HepG2 (cell line): ENCODE measurements around the gene PPP1R13L. TPM values are rescaled to one million over a fixed set of nuclear protein-coding genes. Genes with fewer than 3 reads are reported as not detected.

Source experiments
- CC2D1A ChIP-seq: sonication (generic); formaldehyde crosslinking; IDR thresholded peaks from 2 replicates; pipeline ENCODE4 v1.8.1; 2023; ENCODE audit warnings: mild to moderate bottlenecking, missing genetic modification reagents
- SIN3B ChIP-seq: fragments of 150-350 bp; IDR thresholded peaks from 2 replicates; pipeline ENCODE4 v1.6.1; 2014; ENCODE audit warnings: low read length
- ZBTB7B ChIP-seq: sonication (generic); formaldehyde crosslinking; IDR thresholded peaks from 2 replicates; pipeline ENCODE4 v1.4.0; 2020; ENCODE audit warnings: missing genetic modification reagents
- ZNF33A ChIP-seq: sonication (generic); formaldehyde crosslinking; IDR thresholded peaks from 2 replicates; pipeline ENCODE4 v1.5.1; 2020; ENCODE audit warnings: missing genetic modification reagents, mild to moderate bottlenecking, moderate library complexity, borderline replicate concordance
- polyA plus RNA-seq, 8 experiments: library from polyadenylated mRNA; depleted of rRNA in 3 of 8; stranded (reverse) in 7 of 8; unstranded in 1 of 8; fragments of >200 nt; fragmentation: Illumina TruSeq in 4 of 8; extraction: Trizol in 4 of 8; gene quantifications; 2 replicates each; pipeline versions ENCODE4 v1.2.1 to v1.2.3, GENCODE V29; 2011 to 2016; ENCODE audit warnings: low read depth in 4 of 8, missing spikeins in 1 of 8, mixed read lengths in 1 of 8; ENCODE audit not compliant: insufficient read depth in 1 of 8
- total RNA-seq, 5 experiments: library from RNA; depleted of rRNA; stranded (reverse); fragments of >200 nt; fragmentation: Illumina TruSeq; extraction: Trizol; gene quantifications; 2 replicates each; pipeline ENCODE4 v1.2.3, GENCODE V29; 2016; ENCODE audit warnings: low read depth in 1 of 5
- TF ChIP-seq, protein P1 (sequence below): sonication (generic); formaldehyde crosslinking; IDR thresholded peaks from one replicate; pipeline ENCODE4 v1.5.1; 2020; ENCODE audit warnings: mild to moderate bottlenecking, missing genetic modification reagents; ENCODE audit errors: not compliant biosample characterization
- TF ChIP-seq, protein P2 (sequence below): sonication (generic); formaldehyde crosslinking; IDR thresholded peaks from 2 replicates; pipeline ENCODE4 v1.5.0; 2020; ENCODE audit warnings: mild to moderate bottlenecking, missing genetic modification reagents, borderline replicate concordance
- TF ChIP-seq, protein P3 (sequence below): sonication (generic); formaldehyde crosslinking; conservative IDR thresholded peaks from 2 replicates; pipeline ENCODE4 v1.8.0; 2022; ENCODE audit warnings: mild to moderate bottlenecking, moderate library complexity, missing genetic modification reagents
- TF ChIP-seq, protein P4 (sequence below): sonication (generic); formaldehyde crosslinking; IDR thresholded peaks from 2 replicates; pipeline ENCODE4 v1.9.0; 2021; ENCODE audit warnings: missing genetic modification reagents, mild to moderate bottlenecking, borderline replicate concordance

PPP1R13L gene
- total and polyA plus RNA-seq, 2 of the 13 experiments (the other 11 are each of a cell fraction or from before 2014, with no cell fraction given): 1.3 to 6.6 TPM

DNA sequence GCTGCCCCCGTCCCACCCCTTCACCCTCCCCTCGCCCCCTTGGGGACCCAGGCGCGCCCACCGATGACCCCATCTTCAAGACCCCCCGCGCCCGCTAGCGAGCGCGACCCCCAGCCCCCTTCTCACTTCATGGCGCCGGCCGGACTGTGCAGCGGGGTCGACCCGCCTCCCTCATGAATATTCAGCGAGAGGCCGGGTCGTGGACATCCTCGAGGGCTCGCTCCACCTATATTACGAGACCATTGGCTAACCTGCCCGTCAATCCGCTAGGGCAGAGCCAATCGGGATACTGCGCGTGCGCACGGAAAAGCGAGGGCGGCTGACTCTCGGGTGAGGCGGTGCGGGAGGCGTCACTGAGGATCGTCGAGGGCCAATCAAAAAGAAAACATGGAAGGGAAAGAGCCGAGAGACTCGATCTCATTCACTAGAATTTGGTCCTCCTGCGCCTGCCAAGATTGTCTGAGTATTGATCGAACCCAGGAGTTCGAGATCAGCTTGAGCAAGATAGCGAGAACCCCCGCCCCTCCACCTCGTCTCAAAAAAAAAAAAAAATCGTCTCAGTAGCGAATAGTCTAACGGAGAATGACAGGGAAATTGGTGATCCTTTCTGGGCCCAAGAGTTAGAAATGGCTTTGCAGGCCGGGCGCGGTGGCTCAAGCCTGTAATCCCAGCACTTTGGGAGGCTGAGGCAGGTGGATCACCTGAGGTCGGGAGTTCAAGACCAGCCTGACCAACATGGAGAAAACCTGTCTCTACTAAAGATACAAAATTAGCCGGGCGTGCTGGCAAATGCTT, 34.3 kb downstream of the PPP1R13L start, which contains the start of gene ERCC2 (continued):
- TF ChIP-seq, protein P1, sequence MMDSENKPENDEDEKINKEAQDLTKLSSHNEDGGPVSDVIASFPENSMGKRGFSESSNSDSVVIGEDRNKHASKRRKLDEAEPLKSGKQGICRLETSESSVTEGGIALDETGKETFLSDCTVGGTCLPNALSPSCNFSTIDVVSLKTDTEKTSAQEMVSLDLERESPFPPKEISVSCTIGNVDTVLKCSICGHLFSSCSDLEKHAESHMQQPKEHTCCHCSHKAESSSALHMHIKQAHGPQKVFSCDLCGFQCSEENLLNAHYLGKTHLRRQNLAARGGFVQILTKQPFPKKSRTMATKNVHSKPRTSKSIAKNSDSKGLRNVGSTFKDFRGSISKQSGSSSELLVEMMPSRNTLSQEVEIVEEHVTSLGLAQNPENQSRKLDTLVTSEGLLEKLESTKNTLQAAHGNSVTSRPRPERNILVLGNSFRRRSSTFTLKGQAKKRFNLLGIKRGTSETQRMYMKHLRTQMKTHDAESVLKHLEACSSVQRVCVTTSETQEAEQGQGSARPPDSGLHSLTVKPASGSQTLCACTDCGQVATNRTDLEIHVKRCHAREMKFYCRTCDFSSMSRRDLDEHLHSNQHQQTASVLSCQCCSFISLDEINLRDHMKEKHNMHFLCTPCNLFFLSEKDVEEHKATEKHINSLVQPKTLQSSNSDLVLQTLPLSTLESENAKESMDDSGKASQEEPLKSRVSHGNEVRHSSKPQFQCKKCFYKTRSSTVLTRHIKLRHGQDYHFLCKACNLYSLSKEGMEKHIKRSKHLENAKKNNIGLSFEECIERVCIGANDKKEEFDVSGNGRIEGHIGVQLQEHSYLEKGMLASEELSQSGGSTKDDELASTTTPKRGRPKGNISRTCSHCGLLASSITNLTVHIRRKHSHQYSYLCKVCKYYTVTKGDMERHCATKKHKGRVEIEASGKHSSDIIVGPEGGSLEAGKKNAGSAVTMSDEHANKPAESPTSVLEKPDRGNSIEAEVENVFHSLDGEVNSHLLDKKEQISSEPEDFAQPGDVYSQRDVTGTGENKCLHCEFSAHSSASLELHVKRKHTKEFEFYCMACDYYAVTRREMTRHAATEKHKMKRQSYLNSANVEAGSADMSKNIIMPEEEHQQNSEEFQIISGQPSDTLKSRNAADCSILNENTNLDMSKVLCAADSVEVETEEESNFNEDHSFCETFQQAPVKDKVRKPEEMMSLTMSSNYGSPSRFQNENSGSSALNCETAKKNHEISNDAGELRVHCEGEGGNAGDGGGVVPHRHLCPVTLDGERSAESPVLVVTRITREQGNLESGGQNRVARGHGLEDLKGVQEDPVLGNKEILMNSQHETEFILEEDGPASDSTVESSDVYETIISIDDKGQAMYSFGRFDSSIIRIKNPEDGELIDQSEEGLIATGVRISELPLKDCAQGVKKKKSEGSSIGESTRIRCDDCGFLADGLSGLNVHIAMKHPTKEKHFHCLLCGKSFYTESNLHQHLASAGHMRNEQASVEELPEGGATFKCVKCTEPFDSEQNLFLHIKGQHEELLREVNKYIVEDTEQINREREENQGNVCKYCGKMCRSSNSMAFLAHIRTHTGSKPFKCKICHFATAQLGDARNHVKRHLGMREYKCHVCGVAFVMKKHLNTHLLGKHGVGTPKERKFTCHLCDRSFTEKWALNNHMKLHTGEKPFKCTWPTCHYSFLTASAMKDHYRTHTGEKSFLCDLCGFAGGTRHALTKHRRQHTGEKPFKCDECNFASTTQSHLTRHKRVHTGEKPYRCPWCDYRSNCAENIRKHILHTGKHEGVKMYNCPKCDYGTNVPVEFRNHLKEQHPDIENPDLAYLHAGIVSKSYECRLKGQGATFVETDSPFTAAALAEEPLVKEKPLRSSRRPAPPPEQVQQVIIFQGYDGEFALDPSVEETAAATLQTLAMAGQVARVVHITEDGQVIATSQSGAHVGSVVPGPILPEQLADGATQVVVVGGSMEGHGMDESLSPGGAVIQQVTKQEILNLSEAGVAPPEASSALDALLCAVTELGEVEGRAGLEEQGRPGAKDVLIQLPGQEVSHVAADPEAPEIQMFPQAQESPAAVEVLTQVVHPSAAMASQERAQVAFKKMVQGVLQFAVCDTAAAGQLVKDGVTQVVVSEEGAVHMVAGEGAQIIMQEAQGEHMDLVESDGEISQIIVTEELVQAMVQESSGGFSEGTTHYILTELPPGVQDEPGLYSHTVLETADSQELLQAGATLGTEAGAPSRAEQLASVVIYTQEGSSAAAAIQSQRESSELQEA (CRISPR knock-in tag): no peak
- TF ChIP-seq, protein P2, sequence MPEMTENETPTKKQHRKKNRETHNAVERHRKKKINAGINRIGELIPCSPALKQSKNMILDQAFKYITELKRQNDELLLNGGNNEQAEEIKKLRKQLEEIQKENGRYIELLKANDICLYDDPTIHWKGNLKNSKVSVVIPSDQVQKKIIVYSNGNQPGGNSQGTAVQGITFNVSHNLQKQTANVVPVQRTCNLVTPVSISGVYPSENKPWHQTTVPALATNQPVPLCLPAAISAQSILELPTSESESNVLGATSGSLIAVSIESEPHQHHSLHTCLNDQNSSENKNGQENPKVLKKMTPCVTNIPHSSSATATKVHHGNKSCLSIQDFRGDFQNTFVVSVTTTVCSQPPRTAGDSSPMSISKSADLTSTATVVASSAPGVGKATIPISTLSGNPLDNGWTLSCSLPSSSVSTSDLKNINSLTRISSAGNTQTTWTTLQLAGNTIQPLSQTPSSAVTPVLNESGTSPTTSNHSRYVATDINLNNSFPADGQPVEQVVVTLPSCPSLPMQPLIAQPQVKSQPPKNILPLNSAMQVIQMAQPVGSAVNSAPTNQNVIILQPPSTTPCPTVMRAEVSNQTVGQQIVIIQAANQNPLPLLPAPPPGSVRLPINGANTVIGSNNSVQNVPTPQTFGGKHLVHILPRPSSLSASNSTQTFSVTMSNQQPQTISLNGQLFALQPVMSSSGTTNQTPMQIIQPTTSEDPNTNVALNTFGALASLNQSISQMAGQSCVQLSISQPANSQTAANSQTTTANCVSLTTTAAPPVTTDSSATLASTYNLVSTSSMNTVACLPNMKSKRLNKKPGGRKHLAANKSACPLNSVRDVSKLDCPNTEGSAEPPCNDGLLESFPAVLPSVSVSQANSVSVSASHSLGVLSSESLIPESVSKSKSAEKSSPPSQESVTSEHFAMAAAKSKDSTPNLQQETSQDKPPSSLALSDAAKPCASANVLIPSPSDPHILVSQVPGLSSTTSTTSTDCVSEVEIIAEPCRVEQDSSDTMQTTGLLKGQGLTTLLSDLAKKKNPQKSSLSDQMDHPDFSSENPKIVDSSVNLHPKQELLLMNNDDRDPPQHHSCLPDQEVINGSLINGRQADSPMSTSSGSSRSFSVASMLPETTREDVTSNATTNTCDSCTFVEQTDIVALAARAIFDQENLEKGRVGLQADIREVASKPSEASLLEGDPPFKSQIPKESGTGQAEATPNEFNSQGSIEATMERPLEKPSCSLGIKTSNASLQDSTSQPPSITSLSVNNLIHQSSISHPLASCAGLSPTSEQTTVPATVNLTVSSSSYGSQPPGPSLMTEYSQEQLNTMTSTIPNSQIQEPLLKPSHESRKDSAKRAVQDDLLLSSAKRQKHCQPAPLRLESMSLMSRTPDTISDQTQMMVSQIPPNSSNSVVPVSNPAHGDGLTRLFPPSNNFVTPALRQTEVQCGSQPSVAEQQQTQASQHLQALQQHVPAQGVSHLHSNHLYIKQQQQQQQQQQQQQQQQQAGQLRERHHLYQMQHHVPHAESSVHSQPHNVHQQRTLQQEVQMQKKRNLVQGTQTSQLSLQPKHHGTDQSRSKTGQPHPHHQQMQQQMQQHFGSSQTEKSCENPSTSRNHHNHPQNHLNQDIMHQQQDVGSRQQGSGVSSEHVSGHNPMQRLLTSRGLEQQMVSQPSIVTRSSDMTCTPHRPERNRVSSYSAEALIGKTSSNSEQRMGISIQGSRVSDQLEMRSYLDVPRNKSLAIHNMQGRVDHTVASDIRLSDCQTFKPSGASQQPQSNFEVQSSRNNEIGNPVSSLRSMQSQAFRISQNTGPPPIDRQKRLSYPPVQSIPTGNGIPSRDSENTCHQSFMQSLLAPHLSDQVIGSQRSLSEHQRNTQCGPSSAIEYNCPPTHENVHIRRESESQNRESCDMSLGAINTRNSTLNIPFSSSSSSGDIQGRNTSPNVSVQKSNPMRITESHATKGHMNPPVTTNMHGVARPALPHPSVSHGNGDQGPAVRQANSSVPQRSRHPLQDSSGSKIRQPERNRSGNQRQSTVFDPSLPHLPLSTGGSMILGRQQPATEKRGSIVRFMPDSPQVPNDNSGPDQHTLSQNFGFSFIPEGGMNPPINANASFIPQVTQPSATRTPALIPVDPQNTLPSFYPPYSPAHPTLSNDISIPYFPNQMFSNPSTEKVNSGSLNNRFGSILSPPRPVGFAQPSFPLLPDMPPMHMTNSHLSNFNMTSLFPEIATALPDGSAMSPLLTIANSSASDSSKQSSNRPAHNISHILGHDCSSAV: no peak
- TF ChIP-seq CC2D1A (CRISPR knock-in tag) (no peak), ZBTB7B (CRISPR knock-in tag) (no peak), SIN3B (no peak), ZNF33A (CRISPR knock-in tag) (no peak)
- TF ChIP-seq, protein P3, sequence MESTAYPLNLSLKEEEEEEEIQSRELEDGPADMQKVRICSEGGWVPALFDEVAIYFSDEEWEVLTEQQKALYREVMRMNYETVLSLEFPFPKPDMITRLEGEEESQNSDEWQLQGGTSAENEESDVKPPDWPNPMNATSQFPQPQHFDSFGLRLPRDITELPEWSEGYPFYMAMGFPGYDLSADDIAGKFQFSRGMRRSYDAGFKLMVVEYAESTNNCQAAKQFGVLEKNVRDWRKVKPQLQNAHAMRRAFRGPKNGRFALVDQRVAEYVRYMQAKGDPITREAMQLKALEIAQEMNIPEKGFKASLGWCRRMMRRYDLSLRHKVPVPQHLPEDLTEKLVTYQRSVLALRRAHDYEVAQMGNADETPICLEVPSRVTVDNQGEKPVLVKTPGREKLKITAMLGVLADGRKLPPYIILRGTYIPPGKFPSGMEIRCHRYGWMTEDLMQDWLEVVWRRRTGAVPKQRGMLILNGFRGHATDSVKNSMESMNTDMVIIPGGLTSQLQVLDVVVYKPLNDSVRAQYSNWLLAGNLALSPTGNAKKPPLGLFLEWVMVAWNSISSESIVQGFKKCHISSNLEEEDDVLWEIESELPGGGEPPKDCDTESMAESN (CRISPR knock-in tag): no peak
- TF ChIP-seq, protein P4, sequence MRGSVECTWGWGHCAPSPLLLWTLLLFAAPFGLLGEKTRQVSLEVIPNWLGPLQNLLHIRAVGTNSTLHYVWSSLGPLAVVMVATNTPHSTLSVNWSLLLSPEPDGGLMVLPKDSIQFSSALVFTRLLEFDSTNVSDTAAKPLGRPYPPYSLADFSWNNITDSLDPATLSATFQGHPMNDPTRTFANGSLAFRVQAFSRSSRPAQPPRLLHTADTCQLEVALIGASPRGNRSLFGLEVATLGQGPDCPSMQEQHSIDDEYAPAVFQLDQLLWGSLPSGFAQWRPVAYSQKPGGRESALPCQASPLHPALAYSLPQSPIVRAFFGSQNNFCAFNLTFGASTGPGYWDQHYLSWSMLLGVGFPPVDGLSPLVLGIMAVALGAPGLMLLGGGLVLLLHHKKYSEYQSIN (CRISPR knock-in tag): no peak
